HepG2 (cell line): ENCODE data around the gene TCN2. TPM values are rescaled to one million over a fixed set of nuclear protein-coding genes. Genes with fewer than 3 reads are reported as not detected.

ENCODE experiments used
- ATAC-seq: fragments of 200-7000 bp; cut with Tn5 transposase; 3 replicates; pipeline ENCODE4 v1.9.1; 2020; ENCODE audit warnings: mild to moderate bottlenecking, moderate library complexity
- BruUV-seq: library from RNA; stranded (reverse); fragments of 400-500 nt; replicated peaks from 2 replicates; lab custom pipeline; 2021; lab: Mats Ljungman, UMichigan
- CTCF ChIA-PET: fragments of 300-600 bp; formaldehyde crosslinking; extraction: SDS; loops from one replicate; lab custom pipeline; 2021; ENCODE audit warnings: low total read pairs, inconsistent platforms, low intra/inter-chr PET ratio; lab: Yijun Ruan, JAX
- POLR2A ChIA-PET: fragments of 350-600 bp; sonication (Branson Sonifier 250); formaldehyde crosslinking; loops from one replicate; lab custom pipeline; 2020; ENCODE audit warnings: antibody characterized with exemption, inconsistent platforms; lab: Yijun Ruan, JAX
- DNase-seq: peaks from one replicate; pipeline ENCODE4 v3.0.0-alpha.2; 2015; ENCODE audit warnings: low spot score
- FAIRE-seq: peaks from 3 replicates; lab custom pipeline; 2011; peaks lifted over from hg19 to GRCh38; lab: Jason Lieb, UNC
- H2AFZ ChIP-seq: one replicate; pipeline ENCODE4 v1.6.1; 2011; ENCODE audit warnings: low read length, inconsistent platforms
- H3K27ac ChIP-seq: fragments of 300-600 bp; 3 replicates; pipeline ENCODE4 v1.8.0; 2011; ENCODE audit warnings: mixed run types, mild to moderate bottlenecking, mixed read lengths, low read length, inconsistent platforms; ENCODE audit not compliant: insufficient read depth; ENCODE audit errors: extremely low read length
- H3K27me3 ChIP-seq, 2 experiments: fragments of 200-600 bp in 1 of 2; 2 replicates in 1 of 2; 3 replicates in 1 of 2; pipeline versions ENCODE4 v1.6.0 to v1.8.0; 2011; ENCODE audit warnings: low read length in 2 of 2, mild to moderate bottlenecking in 2 of 2, moderate library complexity in 2 of 2, inconsistent platforms in 1 of 2; ENCODE audit not compliant: insufficient read depth in 2 of 2, control insufficient read depth in 1 of 2
- H3K36me3 ChIP-seq, 2 experiments: fragments of 200-600 bp in 1 of 2; replicated peaks in 1 of 2; 2 replicates in 1 of 2; 3 replicates in 1 of 2; pipeline versions ENCODE4 v1.5.1 to v1.8.0; 2011; ENCODE audit warnings: low read length in 2 of 2, inconsistent platforms in 1 of 2; ENCODE audit not compliant: insufficient read depth in 2 of 2, control insufficient read depth in 1 of 2
- H3K4me1 ChIP-seq: 2 replicates; pipeline ENCODE4 v1.5.1; 2012; ENCODE audit warnings: low read length, inconsistent platforms; ENCODE audit not compliant: insufficient read depth
- H3K4me2 ChIP-seq: 2 replicates; pipeline ENCODE4 v1.6.0; 2011; ENCODE audit warnings: low read depth, low read length, inconsistent platforms
- H3K4me3 ChIP-seq, 3 experiments: fragments of 200-600 bp in 1 of 3; sonication (generic), shearing (Covaris generic) in 1 of 3; replicated peaks in 1 of 3; 2 replicates each; pipeline ENCODE4 v1.5.1; 2011 to 2016; ENCODE audit warnings: low read length in 3 of 3, inconsistent platforms in 2 of 3, low read depth in 2 of 3, mild to moderate bottlenecking in 2 of 3, control low read depth in 1 of 3, mixed read lengths in 1 of 3; ENCODE audit not compliant: insufficient read depth in 1 of 3
- H3K79me2 ChIP-seq: one replicate; pipeline ENCODE4 v1.6.1; 2011; ENCODE audit warnings: low read length, inconsistent platforms; ENCODE audit not compliant: insufficient read depth
- H3K9ac ChIP-seq: 2 replicates; pipeline ENCODE4 v1.6.0; 2011; ENCODE audit warnings: mild to moderate bottlenecking, low read depth, low read length, inconsistent platforms; ENCODE audit not compliant: insufficient read depth
- H3K9me3 ChIP-seq: 2 replicates; pipeline ENCODE4 v1.5.1; 2012; ENCODE audit warnings: mild to moderate bottlenecking, low read length
- H4K20me1 ChIP-seq: 2 replicates; pipeline ENCODE4 v1.6.0; 2011; ENCODE audit warnings: inconsistent platforms, mild to moderate bottlenecking, low read length, moderate library complexity; ENCODE audit not compliant: insufficient read depth
- CEBPB ChIP-seq: IDR thresholded peaks from 2 replicates; pipeline ENCODE4 v1.6.1; 2011; ENCODE audit warnings: low read depth, low read length, improper control_type of control experiment, borderline replicate concordance
- CEBPG ChIP-seq: IDR thresholded peaks from 2 replicates; pipeline ENCODE4 v1.6.1; 2016
- FOXC1 ChIP-seq: sonication (generic); formaldehyde crosslinking; IDR thresholded peaks from 2 replicates; pipeline ENCODE4 v1.8.0; 2022; ENCODE audit warnings: mild to moderate bottlenecking, missing genetic modification reagents, borderline replicate concordance
- GTF3A ChIP-seq: sonication (generic); formaldehyde crosslinking; conservative IDR thresholded peaks from 2 replicates; pipeline ENCODE4 v1.4.0; 2020; ENCODE audit warnings: mild to moderate bottlenecking, missing genetic modification reagents
- JDP2 ChIP-seq: sonication (generic); formaldehyde crosslinking; IDR thresholded peaks from 2 replicates; pipeline ENCODE4 v1.8.1; 2022; ENCODE audit warnings: missing genetic modification reagents, borderline replicate concordance
- MAFF ChIP-seq: IDR thresholded peaks from 2 replicates; pipeline ENCODE4 v1.6.1; 2011; ENCODE audit warnings: low read depth, low read length, improper control_type of control experiment
- MAFK ChIP-seq, 2 experiments: IDR thresholded peaks in 1 of 2; conservative IDR thresholded peaks in 1 of 2; 2 replicates each; pipeline ENCODE4 v1.6.1; 2011; ENCODE audit warnings: improper control_type of control experiment in 2 of 2, low read length in 2 of 2
- MTF1 ChIP-seq: sonication (generic); formaldehyde crosslinking; IDR thresholded peaks from 2 replicates; pipeline ENCODE4 v1.5.0; 2020; ENCODE audit warnings: missing genetic modification reagents
- SNAI1 ChIP-seq: sonication (generic); formaldehyde crosslinking; IDR thresholded peaks from 2 replicates; pipeline ENCODE4 v1.5.0; 2020; ENCODE audit warnings: mild to moderate bottlenecking, missing genetic modification reagents, borderline replicate concordance
- STAT5B ChIP-seq: sonication (generic); formaldehyde crosslinking; IDR thresholded peaks from 2 replicates; pipeline ENCODE4 v1.4.0; 2020; ENCODE audit warnings: missing genetic modification reagents
- TEAD2 ChIP-seq: sonication (generic); formaldehyde crosslinking; IDR thresholded peaks from 2 replicates; pipeline ENCODE4 v1.9.0; 2021; ENCODE audit warnings: missing genetic modification reagents
- TOE1 ChIP-seq: sonication (generic); formaldehyde crosslinking; IDR thresholded peaks from 2 replicates; pipeline ENCODE4 v1.4.0; 2020; ENCODE audit warnings: mild to moderate bottlenecking, missing genetic modification reagents
- ZNF614 ChIP-seq: IDR thresholded peaks from 2 replicates; pipeline ENCODE4 v1.6.1; 2018; ENCODE audit warnings: missing biosample characterization, missing genetic modification reagents, inconsistent platforms, borderline replicate concordance
- WGBS: methylation state at CpG from one replicate; pipeline ENCODE4 v1.1.6; 2017; ENCODE audit warnings: low lambda C conversion rate; 5-methylcytosine and 5-hydroxymethylcytosine counted together
- in situ Hi-C: cut with HindIII; loops from 2 replicates; pipeline ENCODE4 v1.10.0; 2017; ENCODE audit warnings: low pct_unique_long_range_greater_than_20kb; ENCODE audit not compliant: extremely low pct_ligation_motif_present
- intact Hi-C: fragments of 100-400 bp; cut with micrococcal nuclease; formaldehyde crosslinking; loops from one replicate; pipeline ENCODE4 v1.10.0; 2022; ENCODE audit not compliant: unreplicated experiment
- polyA plus RNA-seq, 8 experiments: library from polyadenylated mRNA; depleted of rRNA in 3 of 8; stranded (reverse) in 7 of 8; unstranded in 1 of 8; fragments of >200 nt; fragmentation: Illumina TruSeq in 4 of 8; extraction: Trizol in 4 of 8; gene quantifications; 2 replicates each; pipeline versions ENCODE4 v1.2.1 to v1.2.3, GENCODE V29; 2011 to 2016; ENCODE audit warnings: low read depth in 4 of 8, missing spikeins in 1 of 8, mixed read lengths in 1 of 8; ENCODE audit not compliant: insufficient read depth in 1 of 8
- total RNA-seq, 5 experiments: library from RNA; depleted of rRNA; stranded (reverse); fragments of >200 nt; fragmentation: Illumina TruSeq; extraction: Trizol; gene quantifications; 2 replicates each; pipeline ENCODE4 v1.2.3, GENCODE V29; 2016; ENCODE audit warnings: low read depth in 1 of 5
- TF ChIP-seq, protein P1 (sequence below): sonication (generic); formaldehyde crosslinking; IDR thresholded peaks from 2 replicates; pipeline ENCODE4 v1.4.0; 2020; ENCODE audit warnings: missing genetic modification reagents

Gene TCN2
- total and polyA plus RNA-seq, 2 of the 13 experiments (the other 11 are each of a cell fraction or from before 2014, with no cell fraction given) = 0.29 to 0.31 TPM

DNA sequence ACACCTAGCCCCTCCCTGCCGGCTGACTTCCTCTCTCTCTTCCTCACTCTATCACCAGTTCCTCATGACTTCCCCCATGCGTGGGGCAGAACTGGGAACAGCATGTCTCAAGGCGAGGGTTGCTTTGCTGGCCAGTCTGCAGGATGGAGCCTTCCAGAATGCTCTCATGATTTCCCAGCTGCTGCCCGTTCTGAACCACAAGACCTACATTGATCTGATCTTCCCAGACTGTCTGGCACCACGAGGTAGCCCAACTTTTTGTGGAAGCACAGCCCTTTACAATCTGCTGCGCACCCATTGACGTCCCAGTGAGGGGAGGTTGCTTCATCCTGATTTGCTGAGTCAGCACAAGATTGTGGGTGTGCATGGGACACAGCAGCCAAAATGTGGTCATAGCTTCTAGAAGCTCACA lies 8.6 kb downstream of the TCN2 start:
- in situ Hi-C loops = no loop called here
- ChIA-PET POLR2A (no interaction called here), CTCF (no interaction called here)
- no peaks in the 10 kb centered on the region for H3K36me3 ChIP-seq
- 51% methylated on average over 5 of the region's 7 CpGs for WGBS
- H3K27ac ChIP-seq = no peak overlapping the region
- intact Hi-C loops = no loop called here
- DNase-seq (no peak), ATAC-seq (no peak), FAIRE-seq (no peak)
- H3K9me3 ChIP-seq = no peaks in the 10 kb centered on the region
- H4K20me1 ChIP-seq = no peaks in the 10 kb centered on the region
- peaks cover 0 to 3% of the 10 kb centered on the region in 2 experiments; a peak in 1 of 5 replicates for H3K27me3 ChIP-seq
- H2AFZ ChIP-seq = no peak overlapping the region
- peaks cover 17% of the 10 kb centered on the region for H3K4me1 ChIP-seq
- H3K4me2 ChIP-seq = no peak overlapping the region
- BruUV-seq = no TSS peak
- H3K9ac ChIP-seq = no peak overlapping the region
- H3K4me3 ChIP-seq = no peak overlapping the region
- no peak for TF ChIP-seq ZNF614 (CRISPR knock-in tag)
- no peak for TF ChIP-seq MTF1 (CRISPR knock-in tag)
- no peak for TF ChIP-seq STAT5B (CRISPR knock-in tag)
- TF ChIP-seq TOE1 (CRISPR knock-in tag) = no peak
- TF ChIP-seq MAFK (conservative IDR thresholded peaks at IDR 0.05 in 1 of 2, IDR thresholded peaks at IDR 0.05 in 1 of 2; ENCODE audit: low read length in 2 of 2) = peak; percentile 99 to 100
- TF ChIP-seq GTF3A (CRISPR knock-in tag) = no peak
- no peak for TF ChIP-seq JDP2 (CRISPR knock-in tag)
- TF ChIP-seq TEAD2 = no peak
- TF ChIP-seq FOXC1 (CRISPR knock-in tag) = no peak
- no peak for TF ChIP-seq SNAI1 (CRISPR knock-in tag)
- TF ChIP-seq MAFF = peak; percentile 100
- no peaks in the 10 kb centered on the region for H3K79me2 ChIP-seq

DNA sequence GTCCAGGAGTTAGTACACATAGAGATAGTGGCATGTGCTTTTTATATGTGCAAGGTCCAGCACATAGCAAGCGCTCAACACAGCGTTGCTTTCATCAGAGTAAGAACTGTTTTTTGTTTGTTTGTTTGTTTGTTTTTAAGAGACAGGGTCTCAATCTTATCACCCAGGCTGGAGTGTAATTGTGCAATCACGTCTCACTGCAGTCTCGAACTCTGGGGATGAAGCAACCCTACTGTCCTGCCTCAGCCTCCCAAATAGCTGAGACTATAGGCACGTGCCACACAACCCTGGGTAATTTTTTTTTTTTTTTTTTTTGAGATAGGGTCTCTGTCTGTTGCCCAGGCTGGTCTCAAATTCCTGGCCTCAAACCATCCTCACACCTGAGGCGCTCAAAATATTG lies 10.8 kb downstream of the TCN2 start:
- intact Hi-C loops = no loop called here
- CTCF ChIA-PET = no interaction called here
- TF ChIP-seq CEBPG = peak; percentile 33; the same call in 1 of the 2 replicates
- TF ChIP-seq, protein P1, sequence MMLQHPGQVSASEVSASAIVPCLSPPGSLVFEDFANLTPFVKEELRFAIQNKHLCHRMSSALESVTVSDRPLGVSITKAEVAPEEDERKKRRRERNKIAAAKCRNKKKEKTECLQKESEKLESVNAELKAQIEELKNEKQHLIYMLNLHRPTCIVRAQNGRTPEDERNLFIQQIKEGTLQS = no peak
- TF ChIP-seq CEBPB = peak; percentile 67; the same call in 1 of the 2 replicates
- Histone ChIP-seq H3K36me3 (no peaks in the 10 kb centered on the region), H4K20me1 (no peaks in the 10 kb centered on the region), H3K27me3 (peaks cover 0 to 4% of the 10 kb centered on the region in 2 experiments; a peak in 2 of 5 replicates), H3K4me2 (no peak overlapping the region), H3K4me1 (peaks cover 17% of the 10 kb centered on the region), H3K79me2 (no peaks in the 10 kb centered on the region), H3K27ac (no peak overlapping the region), H3K9ac (no peak overlapping the region), H2AFZ (no peak overlapping the region), H3K4me3 (no peak overlapping the region), H3K9me3 (no peaks in the 10 kb centered on the region)
- in situ Hi-C loops = no loop called here
- POLR2A ChIA-PET = no interaction called here
- FAIRE-seq (no peak), ATAC-seq (peak; percentile 53), DNase-seq (no peak)
- WGBS = 20% methylated on average over 6 of the region's 6 CpGs
- no TSS peak for BruUV-seq
